HCT116 (cell line): ENCODE results near the gene PREP. TPM values are rescaled to one million over a fixed set of nuclear protein-coding genes. Genes with fewer than 3 reads are reported as not detected.

ENCODE experiments used
- ATAC-seq: fragments of 200-7000 bp; cut with Tn5 transposase; 2 replicates; pipeline ENCODE4 v1.9.1; 2020; ENCODE audit warnings: mild to moderate bottlenecking, moderate library complexity
- BruUV-seq: library from RNA; stranded (reverse); fragments of 400-500 nt; replicated peaks from 2 replicates; lab custom pipeline; 2021; lab: Mats Ljungman, UMichigan
- CTCF ChIA-PET: fragments of 300-600 bp; sonication (Branson Sonifier 250); formaldehyde crosslinking; loops from one replicate; lab custom pipeline; 2021; ENCODE audit warnings: antibody characterized with exemption; lab: Charles Lee
- POLR2A ChIA-PET: fragments of 300-600, 350-600 bp; sonication (Branson Sonifier 250); formaldehyde crosslinking; loops from one replicate; lab custom pipeline; 2021; ENCODE audit warnings: antibody characterized with exemption; lab: Charles Lee
- RAD21 ChIA-PET, 2 experiments: fragments of 300-600 bp; sonication (Branson Sonifier 250); formaldehyde crosslinking; loops; one replicate each; lab custom pipeline; 2023; ENCODE audit warnings: low total read pairs in 2 of 2; ENCODE audit not compliant: uncharacterized antibody in 2 of 2, unreplicated experiment in 2 of 2, low non-redundant PET in 1 of 2; lab: Charles Lee
- DNase-seq: peaks from one replicate; pipeline ENCODE4 v3.0.0-alpha.2; 2010; ENCODE audit warnings: low read depth, low spot score
- H2AFZ ChIP-seq: fragments of 200-600 bp; shearing (Covaris generic), sonication (generic); 2 replicates; pipeline ENCODE4 v1.6.1; 2017; ENCODE audit warnings: low read depth, mixed run types, mixed read lengths, antibody characterized with exemption, low read length; ENCODE audit not compliant: poor library complexity, severe bottlenecking
- H3K27ac ChIP-seq: 2 replicates; pipeline ENCODE4 v1.5.1; 2012; ENCODE audit warnings: low read depth, low read length
- H3K27me3 ChIP-seq: fragments of 200-600 bp; sonication (generic); 2 replicates; pipeline ENCODE4 v1.6.1; 2016; ENCODE audit warnings: mixed run types, low read length, mixed read lengths; ENCODE audit not compliant: insufficient read depth
- H3K36me3 ChIP-seq, 2 experiments: fragments of 200-500 bp in 1 of 2; fragments of 200-600 bp in 1 of 2; sonication (Bioruptor generic) in 1 of 2; sonication (generic) in 1 of 2; 2 replicates each; pipeline versions ENCODE4 v1.5.1 to v1.6.1; 2014 to 2016; ENCODE audit warnings: low read length in 2 of 2, inconsistent platforms in 1 of 2, mixed read lengths in 1 of 2, mixed run types in 1 of 2; ENCODE audit not compliant: insufficient read depth in 2 of 2, control insufficient read depth in 1 of 2
- H3K4me1 ChIP-seq, 2 experiments: fragments of 200-600 bp in 1 of 2; sonication (generic) in 1 of 2; 2 replicates each; pipeline versions ENCODE4 v1.5.1 to v1.6.1; 2012 to 2017; ENCODE audit warnings: low read length in 2 of 2, inconsistent platforms in 1 of 2, mild to moderate bottlenecking in 1 of 2, mixed read lengths in 1 of 2, mixed run types in 1 of 2, moderate library complexity in 1 of 2; ENCODE audit not compliant: insufficient read depth in 2 of 2, control insufficient read depth in 1 of 2
- H3K4me2 ChIP-seq: fragments of 200-600 bp; sonication (generic); 2 replicates; pipeline ENCODE4 v1.6.1; 2017; ENCODE audit warnings: mixed run types, low read length, mixed read lengths
- H3K4me3 ChIP-seq, 2 experiments: fragments of 200-600 bp in 1 of 2; sonication (generic) in 1 of 2; replicated peaks in 1 of 2; 2 replicates each; pipeline ENCODE4 v1.5.1; 2011 to 2016; ENCODE audit warnings: low read length in 2 of 2, control low read depth in 1 of 2, low read depth in 1 of 2, mild to moderate bottlenecking in 1 of 2, mixed read lengths in 1 of 2, mixed run types in 1 of 2
- H3K79me2 ChIP-seq: fragments of 200-600 bp; sonication (generic); 2 replicates; pipeline ENCODE4 v1.6.1; 2017; ENCODE audit warnings: mild to moderate bottlenecking, mixed run types, low read length, moderate library complexity, mixed read lengths; ENCODE audit not compliant: insufficient read depth
- H3K9ac ChIP-seq: fragments of 200-600 bp; sonication (generic); 2 replicates; pipeline ENCODE4 v1.6.1; 2016; ENCODE audit warnings: low read length, mixed read lengths
- H3K9me2 ChIP-seq: fragments of 200-600 bp; sonication (generic), shearing (Covaris generic); 2 replicates; pipeline ENCODE4 v1.6.1; 2017; ENCODE audit warnings: mixed run types, mild to moderate bottlenecking, moderate library complexity; ENCODE audit not compliant: insufficient read depth
- H3K9me3 ChIP-seq, 2 experiments: fragments of 200-500 bp in 1 of 2; fragments of 200-600 bp in 1 of 2; sonication (Bioruptor generic) in 1 of 2; sonication (generic) in 1 of 2; 2 replicates each; pipeline ENCODE4 v1.6.1; 2014 to 2017; ENCODE audit warnings: low read length in 2 of 2, mixed read lengths in 2 of 2, inconsistent platforms in 1 of 2, low read depth in 1 of 2, mild to moderate bottlenecking in 1 of 2, mixed run types in 1 of 2, moderate library complexity in 1 of 2; ENCODE audit not compliant: control insufficient read depth in 1 of 2, insufficient read depth in 1 of 2
- H4K20me1 ChIP-seq: fragments of 200-600 bp; sonication (generic), shearing (Covaris generic); 2 replicates; pipeline ENCODE4 v1.6.1; 2017; ENCODE audit warnings: mixed run types, mild to moderate bottlenecking, moderate library complexity; ENCODE audit not compliant: insufficient read depth
- EZH2 ChIP-seq: fragments of 200-600 bp; sonication (generic); IDR thresholded peaks from 2 replicates; pipeline ENCODE4 v1.6.1; 2017; ENCODE audit warnings: antibody characterized with exemption, mixed run types
- POLR2AphosphoS5 ChIP-seq: IDR thresholded peaks from 2 replicates; pipeline ENCODE4 v1.6.1; 2011; ENCODE audit warnings: mild to moderate bottlenecking, low read depth, low read length, moderate library complexity
- RAD21 ChIP-seq: IDR thresholded peaks from 2 replicates; pipeline ENCODE4 v1.6.1; 2012; ENCODE audit warnings: low read depth, mild to moderate bottlenecking
- SP1 ChIP-seq: IDR thresholded peaks from 2 replicates; pipeline ENCODE4 v1.6.1; 2012; ENCODE audit warnings: low read depth
- intact Hi-C: fragments of 100-400 bp; cut with micrococcal nuclease; formaldehyde crosslinking; loops from 2 replicates; pipeline ENCODE4 v1.10.0; 2022
- total RNA-seq: library from RNA; stranded (reverse); gene quantifications from one replicate; pipeline ENCODE4 v1.2.1, GENCODE V29; 2021; ENCODE audit not compliant: unreplicated experiment
- TF ChIP-seq, protein P1 (sequence below): IDR thresholded peaks from 2 replicates; pipeline ENCODE4 v1.6.1; 2012
- TF ChIP-seq, protein P2 (sequence below): IDR thresholded peaks from 2 replicates; pipeline ENCODE4 v1.6.1; 2012

The PREP gene
- total RNA-seq, 1 experiment from 2014 or later, result 53.5 TPM

DNA sequence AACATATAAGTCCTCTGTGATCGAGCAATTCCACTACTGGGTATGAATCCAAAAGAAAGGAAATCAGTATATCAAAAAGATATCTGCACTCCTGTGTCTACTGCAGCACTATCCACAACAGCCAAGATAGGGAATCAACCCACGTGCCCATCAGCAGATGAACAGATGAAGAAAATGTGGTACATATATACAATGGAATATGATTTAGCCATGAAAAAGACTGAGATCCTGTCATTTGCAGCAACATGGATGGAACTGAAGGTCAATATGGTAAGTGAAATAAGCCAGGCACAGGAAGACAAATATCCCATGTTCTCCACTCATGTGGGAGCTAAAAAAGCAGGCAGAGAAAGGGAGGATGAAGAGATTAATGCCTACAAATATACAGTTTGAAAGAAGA, 127.3 kb downstream of the PREP start:
- ChIA-PET CTCF (no interaction called here), POLR2A (no interaction called here), RAD21 (no interaction called here)
- peaks cover 0 to 6% of the 10 kb centered on the region in 2 experiments; a peak in 1 of 4 replicates for H3K36me3 ChIP-seq
- no peak overlapping the region for H3K27ac ChIP-seq
- BruUV-seq, result no TSS peak
- no peaks in the 10 kb centered on the region for H4K20me1 ChIP-seq
- no peak overlapping the region for H3K4me3 ChIP-seq
- no peaks in the 10 kb centered on the region for H3K9me3 ChIP-seq
- no peak overlapping the region for H3K4me2 ChIP-seq
- intact Hi-C loops, result no loop called here
- H3K79me2 ChIP-seq, result no peaks in the 10 kb centered on the region
- no peaks in the 10 kb centered on the region for H3K27me3 ChIP-seq
- H3K4me1 ChIP-seq, result no peaks in the 10 kb centered on the region; a peak in 1 of 4 replicates
- H3K9ac ChIP-seq, result no peak overlapping the region
- H3K9me2 ChIP-seq, result no peaks in the 10 kb centered on the region
- ATAC-seq (no peak), DNase-seq (no peak)
- TF ChIP-seq, protein P1, sequence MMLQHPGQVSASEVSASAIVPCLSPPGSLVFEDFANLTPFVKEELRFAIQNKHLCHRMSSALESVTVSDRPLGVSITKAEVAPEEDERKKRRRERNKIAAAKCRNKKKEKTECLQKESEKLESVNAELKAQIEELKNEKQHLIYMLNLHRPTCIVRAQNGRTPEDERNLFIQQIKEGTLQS, result no peak
- TF ChIP-seq, protein P2, sequence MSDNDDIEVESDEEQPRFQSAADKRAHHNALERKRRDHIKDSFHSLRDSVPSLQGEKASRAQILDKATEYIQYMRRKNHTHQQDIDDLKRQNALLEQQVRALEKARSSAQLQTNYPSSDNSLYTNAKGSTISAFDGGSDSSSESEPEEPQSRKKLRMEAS, result no peak
- no peak for TF ChIP-seq RAD21
- H2AFZ ChIP-seq, result no peak overlapping the region

DNA sequence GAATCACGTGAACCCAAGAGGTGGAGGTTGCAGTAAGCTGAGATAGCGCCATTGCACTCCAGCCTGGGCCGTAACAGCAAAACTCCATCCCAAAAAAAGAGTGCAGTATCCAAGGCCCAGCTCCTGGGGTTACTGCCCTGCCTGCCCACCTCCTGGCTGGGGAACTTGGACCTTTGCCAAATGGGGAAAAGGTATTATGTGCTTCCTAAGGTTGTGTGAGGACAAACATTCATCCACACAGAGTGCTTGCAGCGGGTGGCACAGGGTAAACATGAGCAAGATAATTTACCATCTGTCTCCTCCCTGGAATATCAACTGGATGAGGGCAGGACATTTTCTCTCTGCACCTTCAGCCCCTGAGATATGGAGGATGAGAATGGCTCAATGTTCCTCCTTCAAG, 128.2 kb downstream of the PREP start:
- Histone ChIP-seq H4K20me1 (no peaks in the 10 kb centered on the region), H3K27ac (no peak overlapping the region), H3K4me1 (no peaks in the 10 kb centered on the region; a peak in 1 of 4 replicates), H2AFZ (no peak overlapping the region), H3K9me3 (no peaks in the 10 kb centered on the region), H3K27me3 (no peaks in the 10 kb centered on the region), H3K36me3 (peaks cover 0 to 6% of the 10 kb centered on the region in 2 experiments; a peak in 1 of 4 replicates), H3K9me2 (no peaks in the 10 kb centered on the region), H3K4me2 (no peak overlapping the region), H3K79me2 (no peaks in the 10 kb centered on the region), H3K9ac (no peak overlapping the region), H3K4me3 (no peak overlapping the region)
- BruUV-seq, result no TSS peak
- RAD21 ChIA-PET, result no interaction called here
- intact Hi-C loops, result no loop called here
- DNase-seq, result no peak
- TF ChIP-seq EZH2 (no peak), SP1 (no peak), POLR2AphosphoS5 (no peak)
- no peak for ATAC-seq
- CTCF ChIA-PET, result no interaction called here
- POLR2A ChIA-PET, result no interaction called here
